Spleen (tissue), 11 donors: ENCODE data around the gene HPS5. TPM values are rescaled to one million over a fixed set of nuclear protein-coding genes. Genes with fewer than 3 reads are reported as not detected.

Source experiments
- DNase-seq: peaks from one replicate; pipeline ENCODE4 v3.0.0-alpha.2; 2020
- H3K27ac ChIP-seq, 8 donors: fragments of 200-600 bp; sonication (generic) in 7 of 8; 1 replicate in 4 of 8; 2 replicates in 4 of 8; pipeline versions ENCODE4 v1.5.0 to v1.8.0; 2016 to 2021; ENCODE audit warnings: inconsistent platforms in 4 of 8, mild to moderate bottlenecking in 4 of 8, moderate library complexity in 1 of 8
- H3K27me3 ChIP-seq, 7 donors: fragments of 200-600 bp; sonication (generic) in 6 of 7; replicated peaks in 1 of 7; 1 replicate in 4 of 7; 2 replicates in 3 of 7; pipeline versions ENCODE4 v1.5.0 to v1.8.0; 2016 to 2021; ENCODE audit warnings: inconsistent platforms in 3 of 7, mild to moderate bottlenecking in 1 of 7
- H3K36me3 ChIP-seq, 6 donors: fragments of 200-600 bp; sonication (generic) in 5 of 6; 1 replicate in 4 of 6; 2 replicates in 2 of 6; pipeline versions ENCODE4 v1.5.0 to v1.8.0; 2016 to 2021; ENCODE audit warnings: inconsistent platforms in 2 of 6
- H3K4me1 ChIP-seq, 6 donors: fragments of 200-600 bp; sonication (generic) in 5 of 6; 1 replicate in 3 of 6; 2 replicates in 3 of 6; pipeline versions ENCODE4 v1.5.0 to v1.8.0; 2016 to 2021; ENCODE audit warnings: inconsistent platforms in 3 of 6
- H3K4me3 ChIP-seq, 8 donors: fragments of 200-600 bp; sonication (generic) in 7 of 8; 1 replicate in 4 of 8; 2 replicates in 4 of 8; pipeline versions ENCODE4 v1.5.0 to v1.8.0; 2016 to 2021; ENCODE audit warnings: inconsistent platforms in 4 of 8, mild to moderate bottlenecking in 4 of 8, moderate library complexity in 2 of 8
- H3K9me3 ChIP-seq, 8 donors: fragments of 200-600 bp; sonication (generic) in 7 of 8; 1 replicate in 4 of 8; 2 replicates in 4 of 8; pipeline versions ENCODE4 v1.5.0 to v1.8.0; 2016 to 2021; ENCODE audit warnings: inconsistent platforms in 4 of 8
- POLR2A ChIP-seq, 3 donors: fragments of 450-650 bp; IDR thresholded peaks; one replicate each; pipeline ENCODE4 v1.5.1; 2017; ENCODE audit warnings: antibody characterized with exemption in 3 of 3, mild to moderate bottlenecking in 1 of 3
- POLR2AphosphoS5 ChIP-seq, 3 donors: sonication (generic); formaldehyde crosslinking; IDR thresholded peaks; one replicate each; pipeline ENCODE4 v1.5.1; 2017; ENCODE audit warnings: antibody characterized with exemption in 3 of 3
- WGBS, 5 donors: extraction: QIAGEN DNeasy Blood & Tissue Kit in 3 of 5; methylation state at CpG; one replicate each; pipeline versions ENCODE4 v1.1.5 to v1.1.7; 2013 to 2018; 5-methylcytosine and 5-hydroxymethylcytosine counted together
- intact Hi-C: fragments of 100-400 bp; cut with DNase I; formaldehyde crosslinking; loops from one replicate; pipeline ENCODE4 v1.15.0; 2023; ENCODE audit warnings: low total_unique reads
- polyA plus RNA-seq, 3 donors: library from polyadenylated mRNA; stranded (reverse); fragments of 200-250 nt; gene quantifications; one replicate each; pipeline ENCODE4 v1.2.1, GENCODE V29; 2013
- total RNA-seq, 7 donors: library from RNA; depleted of rRNA in 3 of 7; stranded (reverse); fragments of >200 nt in 3 of 7; fragmentation: NEBNext Ultra II Directional in 4 of 7; extraction: Animal tissue kit (Norgen Biotek cat#: 25700) in 4 of 7; gene quantifications; one replicate each; pipeline versions ENCODE4 v1.1.0 to v1.2.1, GENCODE V29; 2016 to 2021
- TF ChIP-seq, protein P1 (sequence below), 11 experiments: fragments of 200-600 bp in 7 of 11; fragments of 450-650 bp in 4 of 11; sonication (generic) in 4 of 11; IDR thresholded peaks in 8 of 11; conservative IDR thresholded peaks in 3 of 11; 1 replicate in 7 of 11; 2 replicates in 4 of 11; pipeline versions ENCODE4 v1.4.0 to v1.8.0; 2016 to 2021; ENCODE audit warnings: antibody characterized with exemption in 11 of 11, inconsistent platforms in 4 of 11, mild to moderate bottlenecking in 1 of 11
- donor health status: healthy with polysubstance abuse.
- donor health status: DM: no; HTN: no; CAD: no; lungs with moderate emphysema.
- donor health status: DM: no; HTN: no; CAD: no.
- donor health status: Bipolar disorder and iron deficiency.
- donor health status: healthy.
- donor health status: DM: no; HTN: no; CAD: no.
- donor health status: DM: yes; HTN: yes; CAD: no.

HPS5 gene
- total and polyA plus RNA-seq, 10 donors = 10.3 to 35.7 (median 27.7) TPM

DNA sequence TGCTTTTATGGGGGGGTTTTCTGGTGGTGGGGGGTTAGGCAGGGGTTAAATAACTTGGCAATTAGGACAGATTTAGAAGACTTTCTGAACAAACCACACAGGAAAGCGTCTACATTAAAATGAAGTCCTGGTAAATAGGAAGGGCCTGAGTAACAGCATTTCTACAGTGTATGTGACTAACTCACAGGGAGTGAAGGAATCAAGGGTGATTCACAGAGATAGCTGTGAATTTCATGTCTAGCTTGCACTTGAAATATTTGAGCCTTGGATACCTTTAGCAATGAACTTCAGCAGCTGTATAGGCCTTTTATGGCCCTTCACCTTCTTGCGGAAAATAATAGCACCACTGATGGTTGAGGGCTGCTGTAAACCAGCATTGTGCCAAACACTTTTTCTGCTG lies 46.3 kb upstream of the HPS5 start:
- WGBS, 5 donors = 66 to 72% (median 69%) methylated on average over 2 of the region's 2 CpGs
- no peak for DNase-seq
- no peak overlapping the region for H3K4me3 ChIP-seq
- peaks cover 0 to 15% (median 0%) of the 10 kb centered on the region in 6 donors for H3K4me1 ChIP-seq
- TF ChIP-seq, protein P1, sequence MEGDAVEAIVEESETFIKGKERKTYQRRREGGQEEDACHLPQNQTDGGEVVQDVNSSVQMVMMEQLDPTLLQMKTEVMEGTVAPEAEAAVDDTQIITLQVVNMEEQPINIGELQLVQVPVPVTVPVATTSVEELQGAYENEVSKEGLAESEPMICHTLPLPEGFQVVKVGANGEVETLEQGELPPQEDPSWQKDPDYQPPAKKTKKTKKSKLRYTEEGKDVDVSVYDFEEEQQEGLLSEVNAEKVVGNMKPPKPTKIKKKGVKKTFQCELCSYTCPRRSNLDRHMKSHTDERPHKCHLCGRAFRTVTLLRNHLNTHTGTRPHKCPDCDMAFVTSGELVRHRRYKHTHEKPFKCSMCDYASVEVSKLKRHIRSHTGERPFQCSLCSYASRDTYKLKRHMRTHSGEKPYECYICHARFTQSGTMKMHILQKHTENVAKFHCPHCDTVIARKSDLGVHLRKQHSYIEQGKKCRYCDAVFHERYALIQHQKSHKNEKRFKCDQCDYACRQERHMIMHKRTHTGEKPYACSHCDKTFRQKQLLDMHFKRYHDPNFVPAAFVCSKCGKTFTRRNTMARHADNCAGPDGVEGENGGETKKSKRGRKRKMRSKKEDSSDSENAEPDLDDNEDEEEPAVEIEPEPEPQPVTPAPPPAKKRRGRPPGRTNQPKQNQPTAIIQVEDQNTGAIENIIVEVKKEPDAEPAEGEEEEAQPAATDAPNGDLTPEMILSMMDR (IDR thresholded peaks at IDR 0.05 in 8 of 11, conservative IDR thresholded peaks at IDR 0.05 in 3 of 11) = no peak
- TF ChIP-seq POLR2AphosphoS5 (IDR thresholded peaks at IDR 0.05) = no peak
- TF ChIP-seq POLR2A (IDR thresholded peaks at IDR 0.05) = no peak
- peaks cover 0 to 63% (median 44%) of the 10 kb centered on the region in 6 donors for H3K36me3 ChIP-seq
- no peak overlapping the region for H3K27ac ChIP-seq
- H3K27me3 ChIP-seq = no peaks in the 10 kb centered on the region
- intact Hi-C loops = no loop called here
- H3K9me3 ChIP-seq = no peaks in the 10 kb centered on the region

DNA sequence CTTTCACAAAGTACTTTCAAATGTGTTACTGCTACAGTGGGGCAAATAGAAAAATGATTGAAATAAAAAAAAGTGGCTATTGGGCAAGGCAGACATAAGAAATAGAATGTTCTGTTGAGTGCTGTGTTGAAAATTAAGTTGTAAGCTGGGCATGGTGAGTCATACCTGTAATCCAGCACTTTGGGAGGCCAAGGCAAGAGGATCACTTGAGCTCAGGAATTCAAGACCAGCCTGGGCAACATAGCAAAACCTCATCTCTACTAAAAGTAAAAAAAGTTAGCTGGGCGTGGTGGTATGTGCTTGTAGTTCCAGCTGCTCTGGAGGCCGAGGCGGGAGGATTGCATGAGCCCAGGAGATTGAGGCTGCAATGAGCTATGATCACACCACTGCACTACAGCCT lies 45.5 kb upstream of the HPS5 start:
- intact Hi-C loops = no loop called here
- no peak for TF ChIP-seq POLR2AphosphoS5 (IDR thresholded peaks at IDR 0.05)
- TF ChIP-seq, protein P1 (IDR thresholded peaks at IDR 0.05 in 8 of 11, conservative IDR thresholded peaks at IDR 0.05 in 3 of 11) = no peak
- no peak for TF ChIP-seq POLR2A (IDR thresholded peaks at IDR 0.05)
- H3K36me3 ChIP-seq = peaks cover 0 to 71% (median 52%) of the 10 kb centered on the region in 6 donors
- DNase-seq = no peak
- no peaks in the 10 kb centered on the region for H3K27me3 ChIP-seq
- H3K27ac ChIP-seq = no peak overlapping the region
- H3K9me3 ChIP-seq = no peaks in the 10 kb centered on the region
- no peak overlapping the region for H3K4me3 ChIP-seq
- 90 to 97% (median 92%) methylated on average over 3 of the region's 3 CpGs for WGBS, 5 donors
- peaks cover 0 to 15% (median 0%) of the 10 kb centered on the region in 6 donors for H3K4me1 ChIP-seq

DNA sequence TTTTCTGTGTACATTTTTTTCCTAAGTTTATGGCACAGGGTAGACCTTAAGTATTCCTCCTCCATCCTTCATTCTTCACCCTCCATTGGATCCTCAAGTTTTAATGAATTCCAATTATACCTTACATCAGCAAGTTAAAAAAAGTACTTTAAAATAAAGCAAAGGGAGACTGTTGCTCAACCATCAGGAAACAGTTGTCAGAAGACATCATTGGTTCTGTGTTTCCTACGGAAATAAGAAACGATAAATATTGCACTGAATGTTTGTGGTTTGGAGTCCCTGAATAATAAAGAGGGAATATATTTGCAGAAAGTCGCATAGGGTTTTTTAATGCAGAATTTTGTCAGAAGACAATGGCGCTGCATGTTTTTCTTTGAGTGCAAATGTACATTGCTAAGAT lies 44.3 kb upstream of the HPS5 start:
- no peak overlapping the region for H3K4me3 ChIP-seq
- no peak overlapping the region for H3K27ac ChIP-seq
- intact Hi-C loops = no loop called here
- no peaks in the 10 kb centered on the region for H3K9me3 ChIP-seq
- 41 to 54% (median 49%) methylated on average over 4 of the region's 4 CpGs for WGBS, 5 donors
- H3K4me1 ChIP-seq = peaks cover 0 to 15% (median 0%) of the 10 kb centered on the region in 6 donors
- peaks cover 0 to 82% (median 63%) of the 10 kb centered on the region in 6 donors for H3K36me3 ChIP-seq
- no peak for DNase-seq
- TF ChIP-seq POLR2AphosphoS5 (IDR thresholded peaks at IDR 0.05) (no peak), POLR2A (IDR thresholded peaks at IDR 0.05) (no peak)
- TF ChIP-seq, protein P1 (IDR thresholded peaks at IDR 0.05 in 8 of 11, conservative IDR thresholded peaks at IDR 0.05 in 3 of 11) = no peak
- H3K27me3 ChIP-seq = no peaks in the 10 kb centered on the region

DNA sequence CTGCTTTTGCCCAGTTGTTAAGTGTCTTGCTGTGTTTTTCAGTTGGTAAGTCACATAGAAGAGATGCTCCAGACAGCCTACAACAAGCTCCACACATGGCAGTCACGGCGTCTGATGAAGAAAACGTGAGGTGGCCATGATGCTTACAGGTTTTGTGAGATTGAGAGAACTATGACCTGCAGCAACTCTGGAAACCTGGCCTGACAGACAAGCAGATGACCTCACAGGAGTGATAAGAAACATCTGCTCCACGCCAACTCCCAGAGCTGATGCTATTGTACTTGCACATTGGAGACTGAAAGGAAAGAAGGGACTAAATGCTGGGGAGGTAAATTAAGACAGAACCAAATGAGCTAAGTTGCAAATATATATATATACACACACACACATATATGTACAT lies 43.8 kb upstream of the HPS5 start:
- 77 to 90% (median 83%) methylated on average over 4 of the region's 4 CpGs for whole genome bisulfite sequencing, 5 donors
- no peak for TF ChIP-seq POLR2AphosphoS5 (IDR thresholded peaks at IDR 0.05)
- TF ChIP-seq POLR2A (IDR thresholded peaks at IDR 0.05) = no peak
- TF ChIP-seq, protein P1 (IDR thresholded peaks at IDR 0.05 in 8 of 11, conservative IDR thresholded peaks at IDR 0.05 in 3 of 11) = no peak
- peaks cover 0 to 88% (median 68%) of the 10 kb centered on the region in 6 donors for H3K36me3 ChIP-seq
- H3K4me1 ChIP-seq = peaks cover 0 to 15% (median 0%) of the 10 kb centered on the region in 6 donors
- H3K9me3 ChIP-seq = no peaks in the 10 kb centered on the region
- H3K27ac ChIP-seq = no peak overlapping the region
- H3K27me3 ChIP-seq = no peaks in the 10 kb centered on the region
- DNase-seq = no peak
- intact Hi-C loops = no loop called here
- no peak overlapping the region for H3K4me3 ChIP-seq
